GM10248 (cell line): ENCODE measurements around the gene CBL.
"Not testable (repeated sequence)": the region's sequence is repeated elsewhere in the genome, so short reads cannot be mapped to it uniquely, and the experiment has no call there.

Source experiments
- CTCF ChIA-PET: fragments of 300-600 bp; sonication (Branson Sonifier 250); formaldehyde crosslinking; extraction: SDS; loops from one replicate; lab custom pipeline; 2021; ENCODE audit warnings: antibody characterized with exemption; lab: Yijun Ruan, JAX
- POLR2A ChIA-PET: fragments of 350-650 bp; sonication (Branson Sonifier 250); formaldehyde crosslinking; extraction: SDS; loops from one replicate; lab custom pipeline; 2020; ENCODE audit warnings: antibody characterized with exemption; lab: Yijun Ruan, JAX
- DNase-seq: peaks from one replicate; pipeline ENCODE4 v3.0.0; 2012; ENCODE audit errors: extremely low spot score
- CTCF ChIP-seq: IDR thresholded peaks from 2 replicates; pipeline ENCODE4 v1.5.1; 2012; ENCODE audit warnings: mild to moderate bottlenecking, low read depth; ENCODE audit errors: extremely low read depth, missing control alignments, control extremely low read depth

Gene CBL

GRCh38 chr11:119175493-119176077 lies 30.6 kb upstream of the CBL start:
- no peak for TF ChIP-seq CTCF
- DNase-seq, result no peak
- ChIA-PET CTCF (interaction anchor here (2.7 kb wide), 1 partner anchor 21 kb away, joined by 18 read pairs; no protein-coding TSS in a partner anchor), POLR2A (no interaction called here)

- TF ChIP-seq CTCF, result no peak
- POLR2A ChIA-PET, result no interaction called here
- no peak for DNase-seq
- CTCF ChIA-PET, result interaction anchor here (1.5 to 2.7 kb wide), 4 partner anchors 9 to 27 kb away, joined by 7 to 18 read pairs (median 9); partner anchors contain the start of genes CBL and NLRX1
Observed at GRCh38 chr11:119178166-119178680, 27.9 kb upstream of the CBL start.

- DNase-seq, result no peak
- no peak for TF ChIP-seq CTCF
- ChIA-PET CTCF (interaction anchor here (0.6 to 1.6 kb wide), 7 partner anchors 10 to 159 kb away, joined by 3 to 9 read pairs (median 3); no protein-coding TSS in a partner anchor), POLR2A (no interaction called here)
Observed at GRCh38 chr11:119179342-119179741, 26.8 kb upstream of the CBL start.

- POLR2A ChIA-PET, result no interaction called here
- CTCF ChIA-PET, result interaction anchor here (0.6 to 2.5 kb wide), 8 partner anchors 11 to 158 kb away, joined by 3 to 9 read pairs (median 4); no protein-coding TSS in a partner anchor
- TF ChIP-seq CTCF, result no peak
- no peak for DNase-seq
Observed at GRCh38 chr11:119179983-119180382, 26.2 kb upstream of the CBL start.

GRCh38 chr11:119180729-119181676 lies 25.1 kb upstream of the CBL start:
- ChIA-PET CTCF (interaction anchor here (1.4 to 2.5 kb wide), 4 partner anchors 16 to 157 kb away, joined by 3 to 7 read pairs (median 3); partner anchors contain the start of gene DPAGT1), POLR2A (no interaction called here)
- TF ChIP-seq CTCF, result no peak
- DNase-seq, result no peak

GRCh38 chr11:119181677-119182412 lies 24.3 kb upstream of the CBL start:
- ChIA-PET CTCF (interaction anchor here (1.5 to 2.7 kb wide), 3 partner anchors 13 to 80 kb away, joined by 3 to 11 read pairs (median 7); partner anchors contain the start of genes DPAGT1 and NLRX1), POLR2A (no interaction called here)
- no peak for TF ChIP-seq CTCF
- DNase-seq, result no peak

GRCh38 chr11:119184399-119184798 lies 21.7 kb upstream of the CBL start:
- CTCF ChIA-PET, result interaction anchor here (1.5 to 2.7 kb wide), 5 partner anchors 10 to 17 kb away, joined by 4 to 11 read pairs (median 7); partner anchors contain the start of gene NLRX1
- POLR2A ChIA-PET, DNase-seq: not testable (repeated sequence)
